ENCODE data around the gene LINC00237.

GRCh38 chr20:21049305-21049828 is 56.8 kb downstream of the LINC00237 start:
- TF ChIP-seq CTCF (IDR thresholded peaks at IDR 0.05; ENCODE audit: insufficient read depth, low read length), result no peak
- no peak for TF ChIP-seq POLR2AphosphoS5 (IDR thresholded peaks at IDR 0.05; ENCODE audit: low read depth)
- no peak for TF ChIP-seq GABPA (IDR thresholded peaks at IDR 0.05; ENCODE audit: low read depth)
